GM19351 (cell line): ENCODE measurements around the gene SCN7A.

Source experiments
- ATAC-seq: cut with Tn5 transposase; IDR thresholded peaks from one replicate; pipeline ENCODE4 v1.9.1; 2021; ENCODE audit warnings: mild to moderate bottlenecking, moderate library complexity; ENCODE audit not compliant: unreplicated experiment

Gene SCN7A

DNA sequence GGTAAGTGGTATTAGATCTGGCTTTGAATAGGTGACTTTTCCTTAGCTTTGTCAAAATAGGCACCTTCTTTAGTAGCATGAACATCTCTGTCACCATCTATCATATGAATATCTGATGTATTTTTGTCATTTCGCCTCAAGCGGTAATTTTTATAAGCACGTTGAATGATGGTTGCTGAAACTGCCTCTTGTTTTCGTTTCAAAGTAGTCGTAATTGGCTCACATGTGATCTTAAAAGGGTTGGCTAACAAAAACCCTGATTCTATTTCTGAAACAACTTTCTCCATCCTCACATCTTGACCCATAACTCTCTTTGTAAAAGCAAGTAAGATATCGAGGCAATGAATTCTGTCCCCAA lies 88.5 kb downstream of the SCN7A start:
- ATAC-seq = no peak

DNA sequence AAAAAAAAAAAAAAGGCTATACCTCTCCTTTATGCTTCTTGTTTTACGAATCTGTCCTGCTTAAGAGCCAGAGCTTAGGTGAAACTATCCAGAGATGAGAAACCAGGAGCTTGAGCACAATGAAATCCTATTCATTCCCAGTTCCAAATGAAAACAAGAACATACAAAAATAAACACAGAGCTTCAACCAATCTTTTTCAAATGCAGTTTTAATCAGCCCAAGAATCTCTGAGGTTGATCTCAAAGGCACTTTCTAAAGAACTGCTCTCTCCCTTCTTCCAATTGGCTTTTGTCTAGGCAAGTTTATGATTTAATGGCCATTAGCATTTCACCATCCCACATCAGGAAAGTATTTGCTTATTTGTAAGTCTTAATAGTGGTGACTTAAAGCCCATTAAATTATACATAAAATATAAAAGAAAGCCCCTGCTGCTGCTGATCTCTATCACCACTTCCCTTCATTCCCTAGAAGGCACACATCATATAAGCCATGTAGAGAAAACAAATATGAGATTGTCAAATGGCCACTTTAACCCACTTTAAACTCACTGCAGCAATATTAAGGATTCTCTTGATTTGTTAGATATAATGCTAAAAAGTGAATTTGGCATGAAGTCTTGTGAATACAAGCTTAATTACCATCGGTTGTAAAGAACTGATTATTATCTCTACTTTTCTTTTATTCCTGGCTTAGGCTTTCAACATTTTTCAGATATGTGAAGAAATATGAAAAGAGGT lies 89.0 kb downstream of the SCN7A start:
- ATAC-seq = no peak

DNA sequence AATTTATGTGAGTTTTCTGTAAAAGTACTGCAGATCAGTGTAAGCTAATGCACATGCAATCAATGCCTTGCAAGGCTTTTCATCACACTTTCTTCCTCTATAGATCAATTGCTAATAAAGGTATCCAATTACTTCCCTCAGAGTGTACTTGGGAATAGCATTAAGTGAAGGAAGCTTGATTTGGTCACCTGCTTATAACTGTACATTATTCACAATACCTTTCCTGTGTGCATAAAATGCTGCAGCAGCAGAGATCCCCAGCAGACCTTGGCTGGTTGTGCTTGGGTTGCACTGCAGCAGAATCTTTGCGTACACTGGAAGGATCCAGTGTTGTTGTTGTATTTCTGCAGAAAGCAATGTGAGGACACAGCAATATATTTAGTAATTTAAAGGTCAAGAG lies 99.8 kb downstream of the SCN7A start:
- ATAC-seq = no peak

DNA sequence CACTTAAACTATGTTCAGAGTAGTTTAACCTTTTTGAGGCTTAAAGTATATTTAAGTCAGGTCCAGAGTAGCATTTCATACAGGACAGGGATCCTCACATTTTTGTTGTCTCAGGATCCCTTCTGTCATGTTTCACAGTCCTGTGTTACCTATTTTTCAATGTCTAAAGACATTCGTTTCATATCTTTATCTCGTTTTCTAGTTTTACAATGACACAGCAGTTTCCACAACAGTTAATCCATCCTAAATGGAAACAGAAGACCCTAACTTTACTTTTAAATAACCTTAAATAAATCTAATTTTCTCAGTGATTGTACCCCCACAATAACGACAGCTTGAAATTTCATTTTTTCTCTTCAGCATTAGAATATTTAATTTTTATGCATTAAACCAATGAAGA lies 101.0 kb downstream of the SCN7A start:
- no peak for ATAC-seq

DNA sequence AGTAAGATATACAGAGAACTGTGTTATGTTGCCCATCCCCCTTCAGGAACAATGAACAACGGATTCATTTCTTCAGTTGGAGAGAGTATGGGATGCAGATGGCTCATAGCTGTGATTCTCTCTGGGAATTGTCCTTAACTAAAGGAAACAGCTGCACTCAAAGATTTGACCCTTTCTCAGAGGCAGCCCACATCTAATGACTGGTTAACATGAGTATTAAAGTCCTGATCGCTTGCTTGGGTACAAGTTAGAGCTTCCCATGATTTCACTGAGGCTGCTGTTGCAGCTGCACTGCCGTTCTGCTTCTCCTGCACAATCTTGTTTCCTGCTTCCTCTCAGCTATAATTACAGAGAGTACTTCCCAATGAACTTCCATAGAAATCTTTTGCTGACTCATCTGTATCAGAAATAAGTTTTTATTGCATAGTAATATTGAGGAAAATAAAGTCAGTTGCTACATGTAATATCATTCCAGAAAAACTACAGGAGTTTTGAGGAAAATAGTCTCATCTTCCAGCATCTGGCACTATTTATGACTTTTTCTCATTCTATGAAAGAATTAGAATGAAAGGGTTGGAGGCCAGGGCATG lies 105.5 kb downstream of the SCN7A start:
- no peak for ATAC-seq

DNA sequence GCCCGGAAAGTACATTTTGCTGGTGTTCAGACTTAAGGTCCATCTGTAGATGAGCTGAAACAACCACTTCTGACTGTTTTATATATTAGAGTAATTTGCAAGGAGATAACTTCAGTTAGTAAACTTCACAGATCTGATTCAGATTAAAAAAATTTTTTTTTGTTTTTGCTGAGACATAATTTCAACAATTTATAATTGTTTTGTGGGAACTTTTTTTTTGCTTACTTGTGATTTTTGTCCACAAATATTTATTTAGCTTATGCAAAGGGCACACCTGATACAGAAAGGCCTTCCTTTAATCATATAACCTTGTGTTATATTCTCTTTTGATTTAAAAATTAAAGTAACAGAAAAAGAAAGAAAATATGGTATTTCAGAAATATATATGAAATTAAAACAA lies 108.7 kb downstream of the SCN7A start:
- ATAC-seq = no peak

DNA sequence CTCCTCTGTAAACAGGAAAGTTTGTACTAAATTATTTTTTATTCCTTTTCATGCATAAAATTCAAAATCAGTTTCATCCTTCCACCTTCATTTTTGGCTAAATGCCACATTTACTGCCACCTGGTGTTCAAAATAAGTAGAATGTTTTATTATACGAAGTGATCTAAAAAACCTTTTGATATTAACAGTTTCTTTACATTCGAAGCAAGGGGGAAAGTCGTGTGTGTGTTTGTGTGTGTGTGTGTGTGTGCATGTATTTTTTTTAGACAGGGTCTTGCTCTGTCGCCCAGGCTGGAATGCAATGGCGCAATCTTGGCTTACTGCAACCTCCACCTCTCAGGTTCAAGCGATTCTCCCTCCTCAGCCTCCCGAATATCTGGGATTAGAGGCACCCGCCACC lies 109.3 kb downstream of the SCN7A start:
- ATAC-seq = peak; percentile 42

DNA sequence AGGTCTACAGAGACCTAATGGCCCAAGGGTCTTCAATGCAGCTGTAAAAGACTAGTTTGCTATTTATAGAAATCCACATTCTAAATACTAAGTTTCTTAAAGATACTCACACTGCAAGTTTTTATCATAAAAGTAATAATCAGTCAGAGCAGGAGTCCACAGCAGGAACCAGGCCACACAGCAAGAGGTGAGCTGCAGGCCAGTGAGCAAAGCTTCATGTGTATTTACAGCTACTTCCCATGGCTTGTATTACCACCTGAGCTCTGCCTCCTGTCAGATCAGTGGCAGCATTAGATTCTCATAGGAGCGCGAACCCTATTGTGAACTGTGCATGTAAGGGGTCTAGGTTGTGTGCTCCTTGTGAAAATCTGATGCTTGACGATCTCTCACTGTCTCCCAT lies 111.6 kb downstream of the SCN7A start:
- no peak for ATAC-seq

DNA sequence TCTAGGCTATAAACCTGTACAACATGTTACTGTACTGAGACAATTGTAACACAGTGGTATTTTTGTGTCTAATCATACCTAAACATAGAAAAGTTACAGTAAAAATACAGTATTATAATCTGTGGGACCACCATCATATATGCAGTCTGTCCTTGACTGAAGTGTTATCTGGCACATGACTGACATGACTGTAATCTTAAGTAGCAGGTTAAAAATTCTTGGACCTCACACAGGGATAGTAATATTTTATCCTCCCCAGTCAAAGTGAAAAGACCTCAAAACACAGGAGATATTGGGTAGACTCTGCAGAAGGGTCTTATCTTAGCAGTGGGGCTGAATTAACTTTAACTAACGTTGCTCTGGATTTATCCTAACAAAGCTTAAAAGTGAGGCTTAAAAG lies 113.4 kb downstream of the SCN7A start:
- ATAC-seq = no peak

DNA sequence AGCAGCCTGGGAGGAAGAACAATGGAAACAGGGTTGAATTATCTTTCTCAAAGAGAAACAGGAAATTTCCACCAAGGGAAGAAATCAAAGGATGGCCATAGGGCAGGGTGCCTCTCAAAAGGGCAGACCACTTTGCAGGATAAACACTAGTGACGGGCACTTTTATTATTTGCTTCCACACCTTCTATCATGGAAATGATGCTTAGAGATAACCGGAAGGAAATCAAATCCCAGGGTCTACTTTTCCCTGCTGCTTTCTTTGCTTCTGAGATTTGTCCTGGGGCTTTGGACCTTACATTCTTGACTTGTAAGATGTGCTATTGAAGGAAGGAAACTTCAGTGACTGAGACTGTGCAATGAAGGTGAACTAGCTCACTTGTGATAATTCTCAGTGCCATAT lies 117.2 kb downstream of the SCN7A start:
- no peak for ATAC-seq

DNA sequence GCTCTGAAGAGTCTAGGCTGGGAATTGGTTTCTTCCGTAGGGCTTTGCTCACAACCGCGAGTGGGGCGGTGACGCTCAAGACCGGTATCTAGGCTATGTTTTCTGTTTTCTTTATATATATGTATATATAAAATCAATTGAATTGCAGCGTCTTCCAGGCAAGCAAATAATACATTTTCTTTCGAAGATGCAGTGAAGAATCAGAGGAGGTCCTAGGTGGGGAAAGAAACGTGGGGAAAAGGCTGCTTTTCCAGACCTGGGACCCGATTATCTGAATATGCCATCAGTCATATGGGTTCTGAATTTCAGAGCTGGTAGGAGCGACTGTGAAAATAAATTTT lies 117.6 kb downstream of the SCN7A start:
- no peak for ATAC-seq

DNA sequence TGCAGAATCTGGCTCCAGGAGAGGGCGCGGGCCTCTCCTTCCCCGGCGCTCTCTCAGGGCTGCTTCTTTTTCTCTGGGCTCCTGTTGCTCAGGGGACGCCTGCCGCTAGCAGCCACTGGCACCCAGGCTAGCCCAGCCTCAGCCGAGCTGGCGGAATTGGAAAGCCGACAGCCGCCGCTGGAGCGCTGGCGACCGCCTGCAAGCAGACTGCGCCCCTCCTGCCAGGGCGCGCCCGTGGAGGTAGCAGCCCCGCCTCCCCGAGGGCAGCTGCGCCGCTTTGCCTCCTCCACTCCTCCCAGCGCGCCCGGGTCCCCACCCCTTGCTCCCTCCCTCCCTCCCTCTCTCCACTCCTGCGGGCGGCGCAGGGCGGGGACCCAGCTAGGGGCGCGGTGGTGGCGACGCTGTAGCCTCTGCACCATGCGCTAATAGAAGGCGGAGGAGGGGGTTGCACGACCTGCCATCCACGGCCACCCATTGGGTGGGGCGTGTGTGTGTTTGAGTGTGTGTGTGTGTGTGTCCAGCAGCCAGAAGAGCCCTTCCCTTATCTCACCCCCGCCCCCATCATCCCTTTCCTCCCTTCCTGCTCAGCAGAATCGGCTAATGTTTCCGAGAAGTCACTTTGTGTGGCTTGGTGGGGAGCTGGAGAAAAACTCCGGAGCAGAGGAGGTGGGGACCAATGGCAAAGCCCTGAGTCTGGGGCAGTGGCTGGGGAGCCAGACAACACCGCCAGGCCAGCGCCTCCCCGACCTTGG lies 118.1 kb downstream of the SCN7A start, which contains the start of gene SCN9A:
Gene SCN9A (minus strand): TSS at position 209 of the 752 bp plus-strand sequence. CDS start 64,188 bp downstream, outside the sequence.
- peak; percentile 55 for ATAC-seq

DNA sequence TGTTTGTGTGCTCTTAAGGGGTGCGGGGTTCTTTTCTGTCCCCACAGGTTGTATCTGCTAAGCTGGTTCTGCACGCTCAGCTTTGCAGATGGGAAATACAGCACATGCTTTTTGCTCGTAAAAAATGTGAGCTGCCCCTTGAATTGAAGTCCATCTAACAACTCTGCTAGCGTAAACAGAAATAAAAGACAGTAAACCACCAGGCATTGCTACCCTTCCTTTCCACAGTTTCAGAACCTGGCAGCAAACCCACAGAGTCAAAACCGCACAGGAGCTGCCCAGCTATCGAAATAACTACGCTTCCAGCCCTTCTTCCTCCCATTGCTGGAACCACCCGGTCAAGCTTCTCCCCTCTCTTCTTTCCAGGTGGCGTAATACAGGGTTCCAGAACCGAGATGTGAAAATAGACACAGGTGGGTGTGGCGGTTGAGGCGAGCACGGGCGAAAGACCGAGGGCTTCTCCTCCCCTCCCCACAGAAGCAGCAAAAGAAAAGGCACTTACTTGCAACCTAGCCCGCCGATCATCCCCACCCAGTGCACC lies 118.8 kb downstream of the SCN7A start:
- ATAC-seq = no peak

DNA sequence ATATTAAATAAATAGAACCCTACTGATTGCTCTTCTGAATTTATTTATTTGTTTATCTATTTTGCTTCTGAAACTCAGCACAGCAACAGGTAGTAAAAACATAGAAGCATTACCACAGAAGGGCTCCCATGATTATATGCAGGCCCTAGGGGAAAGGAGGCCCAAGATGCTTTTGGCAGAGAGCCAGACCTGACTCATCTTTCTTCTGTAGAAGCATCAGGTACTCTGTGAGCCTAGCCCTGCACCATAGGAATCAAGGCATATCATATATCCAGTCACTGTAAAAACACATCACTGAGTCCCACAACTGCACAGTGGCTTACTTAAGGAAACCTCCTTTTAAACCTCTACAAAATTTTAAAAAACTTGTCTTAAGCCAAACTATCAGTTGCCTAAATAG lies 120.1 kb downstream of the SCN7A start:
- no peak for ATAC-seq

DNA sequence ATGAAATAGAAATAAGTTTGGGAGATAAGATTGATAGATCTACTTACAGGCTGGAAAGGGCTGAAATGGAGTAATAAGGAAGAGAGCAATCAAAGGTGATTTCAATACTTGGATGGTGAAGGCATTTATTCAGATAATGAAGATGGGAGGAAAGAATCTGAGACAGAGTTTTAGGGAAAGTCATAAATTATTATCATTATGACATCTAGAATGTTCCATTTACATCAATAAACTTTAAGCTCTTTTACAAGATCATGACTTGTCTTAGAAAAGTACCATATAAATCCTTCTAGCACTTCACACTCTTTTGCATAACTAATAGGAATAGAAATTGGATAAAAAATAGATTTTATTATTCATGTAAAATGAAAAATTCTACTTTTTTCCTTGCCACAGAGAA lies 120.5 kb downstream of the SCN7A start:
- ATAC-seq = no peak

DNA sequence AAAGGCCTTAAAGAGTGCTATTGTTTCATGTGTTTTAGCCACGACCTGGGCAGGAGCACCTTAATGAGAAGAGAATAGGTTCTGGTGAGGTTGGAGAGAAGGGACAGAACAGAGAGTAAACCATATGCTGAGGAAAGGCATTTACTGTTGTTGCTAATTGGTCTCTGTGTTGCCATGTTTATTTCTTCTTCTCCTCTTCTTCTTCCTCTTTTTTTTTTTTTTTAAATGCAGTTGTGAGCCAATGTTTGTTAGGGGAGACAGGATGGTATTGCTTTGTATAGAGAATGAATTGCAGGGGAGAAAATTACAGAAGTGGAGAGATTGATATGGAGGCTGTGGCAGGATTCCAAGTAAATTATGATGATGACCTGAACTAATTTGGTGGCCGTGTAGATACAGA lies 120.9 kb downstream of the SCN7A start:
- ATAC-seq = no peak

DNA sequence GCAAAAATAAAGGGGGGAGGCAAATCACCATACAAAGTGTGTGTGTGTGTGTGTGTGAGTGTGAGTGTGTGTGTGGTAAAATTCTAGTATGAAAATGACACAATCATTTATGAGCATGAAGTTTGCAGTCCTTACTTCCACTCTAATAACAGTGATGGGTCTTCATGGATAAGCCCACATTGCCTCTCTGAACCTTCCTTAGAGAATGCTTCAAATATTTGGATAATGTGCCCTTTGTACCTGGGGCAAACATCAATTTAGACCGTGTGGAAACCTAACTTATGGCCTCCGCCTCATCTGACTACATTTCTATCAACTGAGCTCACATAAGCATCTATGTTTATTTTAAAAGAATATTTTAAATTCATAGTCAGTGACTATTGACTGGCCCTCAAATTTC lies 122.0 kb downstream of the SCN7A start:
- no peak for ATAC-seq

DNA sequence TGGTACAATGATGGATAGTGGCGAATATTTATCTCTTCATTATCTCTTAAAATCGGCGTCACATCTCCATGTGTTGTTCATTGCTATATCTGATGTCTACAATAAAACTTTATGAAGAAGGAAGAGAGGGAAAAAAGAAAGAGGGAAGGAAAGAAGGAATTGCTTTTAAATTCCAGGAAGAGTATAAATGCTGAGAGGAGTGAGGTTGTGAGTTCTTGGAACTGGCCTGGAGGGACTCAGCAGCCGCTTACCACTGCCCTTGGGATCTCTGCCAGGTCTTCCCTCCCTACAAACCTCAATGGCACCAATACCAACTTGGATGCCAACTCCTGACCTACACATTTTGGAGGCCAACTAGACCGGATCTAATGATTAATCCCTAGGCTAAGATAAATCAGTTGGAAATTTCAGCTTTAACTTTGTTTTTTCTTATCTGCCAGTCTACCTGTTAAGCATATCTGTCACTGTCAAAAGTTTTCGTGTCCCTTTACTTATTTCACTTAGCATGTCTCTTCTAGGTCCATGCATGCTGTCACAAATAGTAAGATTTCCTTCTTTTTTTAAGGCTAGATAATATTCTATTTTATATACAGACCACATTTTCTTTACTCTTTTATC lies 128.1 kb downstream of the SCN7A start:
- ATAC-seq = no peak

DNA sequence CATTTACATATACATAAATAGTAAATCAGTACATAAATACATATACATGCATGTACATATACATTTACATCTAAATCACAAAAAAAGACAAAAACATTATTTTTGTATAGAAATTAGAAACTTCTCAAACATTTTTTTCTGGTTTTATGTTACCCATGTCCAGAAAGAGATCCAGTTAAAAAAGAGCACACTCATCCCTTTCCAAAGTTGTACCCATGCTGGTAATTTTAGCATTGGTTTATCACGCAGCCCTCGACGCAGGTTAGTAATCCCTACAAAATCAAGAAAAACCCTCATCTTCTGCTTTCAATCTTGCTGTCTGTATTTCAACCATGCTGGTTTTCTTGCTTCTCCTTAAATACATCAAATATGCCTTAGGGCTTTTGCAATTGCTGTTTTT lies 128.8 kb downstream of the SCN7A start:
- ATAC-seq = no peak

DNA sequence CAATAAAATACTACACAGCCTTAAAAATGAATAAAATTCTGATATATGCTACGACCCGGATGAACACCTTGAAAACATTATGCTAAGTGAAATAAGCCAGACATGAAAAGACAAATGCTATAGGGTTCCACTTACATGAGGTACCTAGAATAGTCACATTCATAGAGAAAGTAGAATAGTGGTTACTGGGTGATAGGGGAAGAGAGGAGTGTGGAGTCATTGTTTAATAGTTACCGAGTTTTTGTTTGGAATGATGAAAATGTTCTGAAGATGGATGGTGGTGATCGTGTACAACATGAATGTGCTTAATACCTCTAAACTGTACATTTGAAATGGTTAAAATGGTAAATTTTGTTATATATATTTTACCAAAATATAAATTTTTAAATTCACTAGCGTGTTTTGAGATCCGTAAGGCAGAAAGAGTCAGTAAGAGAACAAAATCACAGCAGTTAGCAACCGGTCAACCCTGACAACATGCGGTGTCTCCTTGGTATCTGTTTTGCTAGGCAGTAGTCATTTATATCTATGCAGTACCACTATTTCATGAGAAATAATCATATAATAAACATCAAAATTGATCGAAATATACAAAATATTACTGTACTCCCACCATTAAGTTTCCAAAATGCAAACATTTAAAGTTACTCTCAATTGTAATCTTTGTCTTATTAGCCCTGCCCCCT lies 129.4 kb downstream of the SCN7A start:
- no peak for ATAC-seq
